Ishikawa (cell line): ENCODE results near the gene PTPN11.

Experiments used
- CEBPB ChIP-seq: IDR thresholded peaks from 2 replicates; pipeline ENCODE4 v1.6.1; 2012
- CREB1 ChIP-seq: IDR thresholded peaks from 2 replicates; pipeline ENCODE4 v1.6.1; 2012; ENCODE audit warnings: low read depth
- EGR1 ChIP-seq: IDR thresholded peaks from 2 replicates; pipeline ENCODE4 v1.6.1; 2012
- EP300 ChIP-seq: IDR thresholded peaks from 2 replicates; pipeline ENCODE4 v1.6.1; 2012; ENCODE audit warnings: borderline replicate concordance
- FOXM1 ChIP-seq: IDR thresholded peaks from 2 replicates; pipeline ENCODE4 v1.6.1; 2012; ENCODE audit warnings: low read depth, borderline replicate concordance
- NFIC ChIP-seq: IDR thresholded peaks from 2 replicates; pipeline ENCODE4 v1.6.1; 2012
- RAD21 ChIP-seq: IDR thresholded peaks from 2 replicates; pipeline ENCODE4 v1.6.1; 2012; ENCODE audit warnings: low read depth
- TAF1 ChIP-seq: IDR thresholded peaks from 2 replicates; pipeline ENCODE4 v1.6.1; 2012; ENCODE audit warnings: low read depth, mild to moderate bottlenecking
- TCF12 ChIP-seq: IDR thresholded peaks from 2 replicates; pipeline ENCODE4 v1.6.1; 2012; ENCODE audit warnings: low read depth
- TEAD4 ChIP-seq: IDR thresholded peaks from 2 replicates; pipeline ENCODE4 v1.6.1; 2012
- YY1 ChIP-seq: IDR thresholded peaks from 2 replicates; pipeline ENCODE4 v1.6.1; 2012; ENCODE audit warnings: low read depth
- ZBTB7A ChIP-seq: IDR thresholded peaks from 2 replicates; pipeline ENCODE4 v1.6.1; 2012; ENCODE audit warnings: low read depth
- TF ChIP-seq, protein P1 (sequence below): IDR thresholded peaks from 2 replicates; pipeline ENCODE4 v1.6.1; 2012
- TF ChIP-seq, protein P2 (sequence below): IDR thresholded peaks from 2 replicates; pipeline ENCODE4 v1.6.1; 2012
- TF ChIP-seq, protein P3 (sequence below): IDR thresholded peaks from 2 replicates; pipeline ENCODE4 v1.6.1; 2012; ENCODE audit warnings: low read depth, mild to moderate bottlenecking

The PTPN11 gene

DNA sequence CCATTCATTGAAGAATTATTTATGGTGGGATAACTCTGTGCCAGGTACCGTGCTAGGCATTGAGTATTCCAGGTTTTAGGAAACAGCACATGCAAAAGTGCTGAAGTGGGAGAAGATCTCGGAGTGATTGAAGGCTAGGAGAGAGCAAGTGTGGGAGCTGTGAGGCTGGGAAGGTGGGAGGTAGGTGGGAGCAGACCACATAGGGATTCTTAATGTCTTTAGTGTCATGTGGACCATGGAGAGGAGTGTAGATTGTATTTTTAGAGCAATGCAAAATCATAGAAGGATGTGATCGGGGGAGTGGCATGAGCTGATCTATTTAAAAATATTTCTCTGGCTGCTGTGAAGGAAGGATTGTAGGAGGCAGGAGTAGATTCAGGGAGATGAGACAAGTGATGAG lies 5.4 kb downstream of the PTPN11 start:
- TF ChIP-seq, protein P1, sequence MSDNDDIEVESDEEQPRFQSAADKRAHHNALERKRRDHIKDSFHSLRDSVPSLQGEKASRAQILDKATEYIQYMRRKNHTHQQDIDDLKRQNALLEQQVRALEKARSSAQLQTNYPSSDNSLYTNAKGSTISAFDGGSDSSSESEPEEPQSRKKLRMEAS, result no peak
- TF ChIP-seq EGR1 (no peak), TCF12 (no peak), YY1 (no peak), TAF1 (no peak), TEAD4 (no peak), EP300 (no peak), NFIC (no peak), CREB1 (no peak)
- TF ChIP-seq, protein P2, sequence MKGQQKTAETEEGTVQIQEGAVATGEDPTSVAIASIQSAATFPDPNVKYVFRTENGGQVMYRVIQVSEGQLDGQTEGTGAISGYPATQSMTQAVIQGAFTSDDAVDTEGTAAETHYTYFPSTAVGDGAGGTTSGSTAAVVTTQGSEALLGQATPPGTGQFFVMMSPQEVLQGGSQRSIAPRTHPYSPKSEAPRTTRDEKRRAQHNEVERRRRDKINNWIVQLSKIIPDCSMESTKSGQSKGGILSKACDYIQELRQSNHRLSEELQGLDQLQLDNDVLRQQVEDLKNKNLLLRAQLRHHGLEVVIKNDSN, result no peak
- TF ChIP-seq, protein P3, sequence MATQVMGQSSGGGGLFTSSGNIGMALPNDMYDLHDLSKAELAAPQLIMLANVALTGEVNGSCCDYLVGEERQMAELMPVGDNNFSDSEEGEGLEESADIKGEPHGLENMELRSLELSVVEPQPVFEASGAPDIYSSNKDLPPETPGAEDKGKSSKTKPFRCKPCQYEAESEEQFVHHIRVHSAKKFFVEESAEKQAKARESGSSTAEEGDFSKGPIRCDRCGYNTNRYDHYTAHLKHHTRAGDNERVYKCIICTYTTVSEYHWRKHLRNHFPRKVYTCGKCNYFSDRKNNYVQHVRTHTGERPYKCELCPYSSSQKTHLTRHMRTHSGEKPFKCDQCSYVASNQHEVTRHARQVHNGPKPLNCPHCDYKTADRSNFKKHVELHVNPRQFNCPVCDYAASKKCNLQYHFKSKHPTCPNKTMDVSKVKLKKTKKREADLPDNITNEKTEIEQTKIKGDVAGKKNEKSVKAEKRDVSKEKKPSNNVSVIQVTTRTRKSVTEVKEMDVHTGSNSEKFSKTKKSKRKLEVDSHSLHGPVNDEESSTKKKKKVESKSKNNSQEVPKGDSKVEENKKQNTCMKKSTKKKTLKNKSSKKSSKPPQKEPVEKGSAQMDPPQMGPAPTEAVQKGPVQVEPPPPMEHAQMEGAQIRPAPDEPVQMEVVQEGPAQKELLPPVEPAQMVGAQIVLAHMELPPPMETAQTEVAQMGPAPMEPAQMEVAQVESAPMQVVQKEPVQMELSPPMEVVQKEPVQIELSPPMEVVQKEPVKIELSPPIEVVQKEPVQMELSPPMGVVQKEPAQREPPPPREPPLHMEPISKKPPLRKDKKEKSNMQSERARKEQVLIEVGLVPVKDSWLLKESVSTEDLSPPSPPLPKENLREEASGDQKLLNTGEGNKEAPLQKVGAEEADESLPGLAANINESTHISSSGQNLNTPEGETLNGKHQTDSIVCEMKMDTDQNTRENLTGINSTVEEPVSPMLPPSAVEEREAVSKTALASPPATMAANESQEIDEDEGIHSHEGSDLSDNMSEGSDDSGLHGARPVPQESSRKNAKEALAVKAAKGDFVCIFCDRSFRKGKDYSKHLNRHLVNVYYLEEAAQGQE, result no peak

DNA sequence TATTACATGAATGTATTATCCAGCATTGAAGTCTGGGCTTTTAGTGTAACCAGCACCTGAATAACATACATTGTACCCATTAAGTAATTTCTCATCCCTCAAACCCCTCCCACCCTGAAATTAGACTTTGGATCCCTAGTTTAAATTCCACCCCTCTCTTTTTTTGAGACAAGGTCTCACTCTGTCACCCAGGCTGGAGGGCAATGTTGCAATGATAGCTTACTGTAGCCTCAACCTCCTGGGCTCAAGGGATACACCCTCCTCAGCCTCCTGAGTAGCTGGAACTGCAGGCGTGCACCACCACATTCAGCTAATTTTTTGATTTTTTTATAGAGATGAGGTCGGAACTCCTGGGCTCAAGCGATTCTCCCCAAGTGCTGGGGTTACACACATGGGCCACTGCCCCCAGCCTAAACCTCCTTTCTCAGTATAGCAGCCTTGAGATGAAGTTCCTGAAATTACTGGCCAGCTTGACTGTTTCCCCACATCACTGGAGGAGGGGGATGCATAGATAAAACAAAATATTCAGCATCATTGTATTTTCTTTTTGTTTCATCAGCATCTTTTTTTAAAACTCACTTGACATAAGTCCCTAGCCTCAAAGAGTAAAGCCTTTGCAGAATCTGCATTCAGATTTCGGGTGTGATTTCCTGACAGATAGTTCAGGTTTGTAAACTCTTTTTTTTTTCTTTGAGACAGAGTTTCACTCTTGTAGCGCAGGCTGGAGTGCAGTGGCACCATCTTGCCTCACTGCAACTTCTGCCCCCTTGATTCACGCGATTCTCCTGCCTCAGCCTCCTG lies 7.0 kb downstream of the PTPN11 start:
- TF ChIP-seq, protein P2, result no peak
- TF ChIP-seq, protein P1, result no peak
- TF ChIP-seq CEBPB (no peak), TCF12 (no peak), RAD21 (no peak), TAF1 (no peak), EGR1 (no peak), EP300 (no peak), CREB1 (no peak), NFIC (no peak), TEAD4 (no peak)

DNA sequence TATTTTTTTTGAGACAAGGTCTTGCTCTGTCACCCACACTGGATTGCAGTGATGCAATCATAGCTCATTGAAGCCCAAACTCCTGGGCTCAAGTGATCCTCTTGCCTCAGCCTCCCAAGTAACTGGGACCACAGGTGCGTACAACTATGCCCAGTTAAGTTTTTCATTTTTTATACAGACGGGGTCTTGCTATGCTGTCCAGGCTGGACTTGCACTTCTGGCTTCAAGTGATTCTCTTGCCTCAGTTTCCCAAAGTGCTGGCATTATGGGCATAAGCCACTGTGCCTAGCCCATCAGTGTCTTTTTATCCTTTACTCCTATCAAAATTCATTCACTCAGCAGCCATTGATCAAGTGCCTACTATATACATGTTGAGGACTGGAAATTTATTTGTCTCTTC lies 9.0 kb downstream of the PTPN11 start:
- TF ChIP-seq TEAD4, result no peak
- TF ChIP-seq, protein P3, result no peak
- TF ChIP-seq EP300, result no peak
- no peak for TF ChIP-seq TAF1
- TF ChIP-seq EGR1, result no peak
- no peak for TF ChIP-seq ZBTB7A
- TF ChIP-seq YY1, result no peak
- TF ChIP-seq RAD21, result no peak

DNA sequence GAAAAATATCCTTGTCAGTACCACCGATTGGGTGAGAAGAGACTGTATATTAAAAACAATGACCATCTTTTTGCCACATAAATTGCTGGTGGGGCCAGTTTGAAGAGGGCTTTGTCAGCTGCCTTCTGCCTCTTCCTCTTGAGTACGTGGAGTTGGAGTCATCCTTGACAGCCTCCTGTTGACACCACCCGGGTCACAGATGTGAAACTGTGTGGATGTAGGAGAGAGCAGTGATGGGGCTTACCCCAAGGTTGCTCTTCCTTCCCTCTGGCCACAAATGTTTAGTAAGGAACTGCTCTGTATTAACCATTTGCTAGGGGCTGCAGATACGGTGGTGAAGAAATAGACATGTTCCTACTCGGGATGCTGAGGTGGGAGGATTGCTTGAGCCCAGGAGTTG lies 12.2 kb downstream of the PTPN11 start:
- no peak for TF ChIP-seq ZBTB7A
- no peak for TF ChIP-seq TAF1
- no peak for TF ChIP-seq RAD21
- TF ChIP-seq, protein P3, result no peak
- no peak for TF ChIP-seq NFIC

DNA sequence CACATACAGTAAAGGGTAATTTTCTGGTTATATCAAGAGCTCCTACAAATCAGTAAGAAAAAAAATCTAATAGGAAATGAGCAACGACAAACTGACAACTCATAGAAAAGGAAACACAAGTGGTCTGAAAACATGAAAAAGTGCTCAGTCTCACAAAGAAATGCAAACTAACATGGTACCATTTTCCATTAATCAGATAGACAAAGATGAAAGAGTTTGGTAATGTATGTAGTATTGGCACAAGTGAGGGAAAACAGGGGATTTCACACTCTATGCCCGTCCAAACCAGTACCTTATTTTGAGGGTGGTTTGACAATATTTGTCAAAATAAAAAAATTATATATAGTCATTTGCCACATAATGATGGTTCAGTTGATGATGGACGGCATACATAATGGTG lies 13.2 kb downstream of the PTPN11 start:
- TF ChIP-seq YY1 (no peak), NFIC (no peak), CEBPB (no peak), EP300 (no peak), TCF12 (no peak), EGR1 (no peak), TAF1 (no peak), RAD21 (no peak), CREB1 (no peak), TEAD4 (no peak), FOXM1 (no peak), ZBTB7A (no peak)
- TF ChIP-seq, protein P2, result no peak
- TF ChIP-seq, protein P1, result no peak
- TF ChIP-seq, protein P3, result no peak
